NCI-H524 treated with DMSO at 0.1 percent for 48 hours (cell line): ENCODE measurements around the gene CASKIN1.

Source experiments
- DNase-seq: peaks from one replicate; lab custom pipeline; 2025; lab: John Stamatoyannopoulos, UW

CASKIN1 gene

DNA sequence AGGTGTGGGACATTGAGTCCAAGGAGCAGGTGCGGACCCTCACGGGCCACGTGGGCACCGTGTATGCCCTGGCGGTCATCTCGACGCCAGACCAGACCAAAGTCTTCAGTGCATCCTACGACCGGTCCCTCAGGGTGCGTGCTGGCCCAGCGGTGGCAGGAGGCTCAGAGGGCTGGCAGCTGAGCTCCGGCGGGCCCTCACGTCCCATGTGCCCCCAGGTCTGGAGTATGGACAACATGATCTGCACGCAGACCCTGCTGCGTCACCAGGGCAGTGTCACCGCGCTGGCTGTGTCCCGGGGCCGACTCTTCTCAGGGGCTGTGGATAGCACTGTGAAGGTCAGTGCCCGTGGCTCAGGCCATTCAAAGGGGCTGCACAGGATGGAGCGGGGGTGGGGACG lies 20.4 kb downstream of the CASKIN1 start:
- no peak for DNase-seq

DNA sequence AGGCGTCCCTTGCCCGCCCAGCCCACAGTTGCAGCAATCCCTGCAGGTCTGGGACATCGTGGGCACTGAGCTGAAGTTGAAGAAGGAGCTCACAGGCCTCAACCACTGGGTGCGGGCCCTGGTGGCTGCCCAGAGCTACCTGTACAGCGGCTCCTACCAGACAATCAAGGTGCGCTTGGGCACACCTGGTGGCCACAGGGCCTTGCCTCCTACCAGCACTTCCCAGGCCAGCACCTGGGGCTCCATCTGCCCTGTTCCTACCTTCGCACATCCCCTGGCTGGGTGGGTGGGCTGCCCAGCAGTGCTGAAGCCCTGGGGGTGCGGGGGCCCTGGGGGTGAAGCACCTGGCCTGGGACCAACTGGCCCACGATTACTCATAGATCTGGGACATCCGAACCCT lies 21.0 kb downstream of the CASKIN1 start:
- no peak for DNase-seq

DNA sequence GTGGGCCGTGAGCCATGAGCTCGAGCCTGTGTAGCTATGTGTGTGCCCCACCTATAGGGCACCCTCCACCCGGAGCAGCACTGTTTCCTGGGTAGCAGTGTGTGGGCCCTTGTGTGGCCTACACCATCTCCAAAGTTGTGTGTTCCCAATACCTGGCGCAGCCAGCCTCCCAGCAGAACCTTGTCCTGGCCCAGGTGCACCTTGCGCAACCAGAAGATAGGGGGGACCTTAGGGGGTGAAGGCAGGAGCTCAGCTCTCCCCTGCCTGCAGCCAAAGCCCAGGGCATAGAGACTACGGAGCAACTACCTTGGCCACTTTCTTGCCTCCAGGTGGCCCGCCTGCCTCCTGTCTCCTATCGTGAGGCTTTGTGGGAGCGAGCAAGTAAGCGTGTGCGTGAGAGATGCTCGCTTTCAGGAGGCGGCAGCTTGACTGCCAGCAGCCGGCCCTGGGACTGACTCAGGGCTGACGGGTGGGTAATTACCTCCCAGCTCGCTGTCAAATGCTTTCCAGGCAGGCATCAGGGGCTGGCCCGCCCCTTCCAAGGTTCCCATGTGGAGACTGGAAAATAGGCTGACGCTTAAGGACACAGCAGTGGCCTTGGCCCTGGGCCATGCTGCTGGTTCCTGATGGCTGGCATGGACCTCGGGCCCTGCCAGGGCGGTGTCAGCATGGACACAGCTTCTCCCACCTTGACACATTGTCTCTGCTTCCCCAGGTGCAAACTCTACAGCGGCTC lies 21.8 kb downstream of the CASKIN1 start:
- DNase-seq = no peak

DNA sequence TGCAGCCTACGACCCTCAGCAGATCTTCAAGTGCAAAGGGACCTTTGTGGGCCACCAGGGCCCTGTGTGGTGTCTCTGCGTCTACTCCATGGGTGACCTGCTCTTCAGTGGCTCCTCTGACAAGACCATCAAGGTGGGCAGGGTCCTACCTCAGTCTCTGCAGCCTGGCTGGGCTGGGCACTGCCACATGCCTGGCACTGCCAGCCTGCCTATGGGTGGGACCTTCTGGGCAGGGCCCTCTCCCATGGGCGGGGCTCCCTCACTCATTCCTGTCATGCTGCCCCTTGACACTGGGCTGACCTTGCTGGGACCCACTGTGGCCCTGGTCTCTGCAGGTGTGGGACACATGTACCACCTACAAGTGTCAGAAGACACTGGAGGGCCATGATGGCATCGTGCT lies 22.5 kb downstream of the CASKIN1 start:
- DNase-seq = no peak

DNA sequence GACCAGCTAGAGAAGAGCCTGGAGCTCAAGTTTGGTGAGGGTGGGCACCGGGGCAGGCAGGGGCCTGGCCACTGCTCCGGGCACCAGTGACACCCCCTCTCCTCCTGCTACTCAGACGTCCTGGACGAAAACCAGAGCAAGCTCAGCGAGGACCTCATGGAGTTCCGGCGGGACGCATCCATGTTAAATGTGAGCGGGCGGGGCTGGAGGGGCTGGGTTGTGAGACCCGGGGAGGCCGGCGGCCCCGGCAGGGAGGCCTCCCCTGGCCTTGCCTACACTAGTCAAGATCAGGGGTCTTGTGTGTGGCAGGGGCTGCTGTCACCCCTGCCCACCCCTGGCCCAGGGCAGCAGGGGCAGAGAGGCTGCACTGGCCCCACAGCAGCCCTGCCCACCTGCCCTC lies 23.0 kb downstream of the CASKIN1 start:
- no peak for DNase-seq

DNA sequence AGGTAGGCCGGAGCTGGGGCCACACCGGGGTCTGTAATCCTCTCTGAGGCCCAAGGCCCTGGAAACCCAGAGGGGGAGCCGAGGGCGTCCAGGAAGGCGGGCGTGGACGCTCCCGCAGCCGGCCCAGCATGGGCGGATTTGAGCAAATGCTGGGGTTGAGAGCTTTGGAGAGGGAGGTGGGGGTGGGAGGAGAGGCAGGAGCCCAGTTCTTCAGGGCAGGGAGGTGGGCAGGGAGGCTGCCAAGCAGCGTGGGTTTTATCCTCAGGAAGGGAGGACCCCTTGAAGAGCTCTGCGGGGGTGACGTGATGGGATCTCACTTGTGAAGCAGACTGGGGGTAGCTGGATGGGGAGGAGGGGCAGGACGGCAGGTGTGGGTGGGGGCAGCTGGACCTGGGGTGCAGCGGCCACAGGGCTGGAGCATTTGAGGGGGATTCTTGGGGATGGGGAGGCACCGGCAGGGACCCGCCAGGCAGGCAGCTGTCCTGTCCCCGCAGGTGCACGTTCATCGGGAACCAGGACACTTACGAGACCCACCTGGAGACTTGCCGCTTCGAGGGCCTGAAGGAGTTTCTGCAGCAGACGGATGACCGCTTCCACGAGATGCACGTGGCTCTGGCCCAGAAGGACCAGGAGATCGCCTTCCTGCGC lies 23.6 kb downstream of the CASKIN1 start:
- DNase-seq = no peak

DNA sequence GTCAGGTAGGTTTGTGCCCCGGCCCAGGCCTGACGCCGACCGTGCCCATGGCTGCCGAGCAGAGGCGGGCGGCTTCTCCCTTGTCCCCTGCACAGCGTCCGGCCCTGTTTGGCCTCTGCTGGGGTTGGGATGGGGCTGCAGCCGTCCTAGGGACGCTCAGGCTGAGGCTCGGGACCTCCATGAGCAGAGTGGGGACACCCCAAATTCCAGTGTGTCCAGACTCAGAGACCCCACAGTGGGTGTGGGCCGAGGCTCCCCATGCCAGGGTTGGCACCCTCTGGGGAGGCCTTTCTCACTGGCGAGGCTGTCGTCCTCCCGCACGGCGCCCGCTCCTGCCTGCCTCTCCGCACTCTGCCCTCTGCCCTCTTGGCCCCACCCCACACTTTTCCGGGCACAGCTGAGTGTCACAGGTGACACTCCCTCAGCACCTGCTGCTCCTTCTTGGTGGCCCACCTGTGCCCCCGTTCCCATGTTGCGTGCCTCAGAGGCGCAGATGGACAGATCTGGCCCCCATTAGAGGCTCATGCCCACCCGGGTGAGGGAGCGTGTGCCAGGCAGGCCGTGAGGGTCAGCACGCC lies 24.7 kb downstream of the CASKIN1 start:
- no peak for DNase-seq

DNA sequence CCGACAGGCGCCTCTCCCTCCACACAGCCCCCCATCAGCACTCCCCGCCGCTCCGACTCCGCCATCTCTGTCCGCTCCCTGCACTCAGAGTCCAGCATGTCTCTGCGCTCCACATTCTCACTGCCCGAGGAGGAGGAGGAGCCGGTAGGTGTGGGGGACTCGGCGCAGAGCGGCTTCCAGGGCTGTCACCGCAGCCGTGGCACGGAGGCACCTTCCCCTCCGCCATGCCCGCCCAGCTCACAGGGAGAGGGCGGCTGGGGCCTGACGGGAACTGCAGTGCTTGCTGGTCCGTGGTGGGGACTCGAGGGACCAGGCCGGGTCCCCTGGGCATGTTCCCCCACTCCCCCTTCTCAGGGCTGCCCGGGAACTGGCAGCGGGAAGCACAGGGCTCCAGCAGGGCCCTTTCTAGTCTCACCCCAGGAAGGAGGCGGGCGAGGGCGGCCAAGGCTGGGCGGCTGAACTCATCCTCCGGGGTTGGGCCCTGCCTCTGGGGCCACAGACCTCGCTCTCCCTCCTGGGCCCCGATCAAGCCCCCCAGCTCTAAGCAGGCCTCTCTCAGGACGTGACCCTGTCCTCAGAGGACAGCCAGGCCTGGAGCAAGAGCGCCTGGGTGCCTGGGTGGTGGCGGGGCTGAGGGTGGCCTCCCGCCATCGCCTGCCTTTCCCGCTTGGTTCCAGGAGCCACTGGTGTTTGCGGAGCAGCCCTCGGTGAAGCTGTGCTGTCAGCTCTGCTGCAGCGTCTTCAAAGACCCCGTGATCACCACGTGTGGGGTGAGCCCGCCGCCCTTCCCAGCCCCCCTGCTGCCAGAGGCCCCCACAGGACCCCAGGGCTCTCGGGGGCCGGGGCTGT lies 25.6 kb downstream of the CASKIN1 start:
- no peak for DNase-seq

DNA sequence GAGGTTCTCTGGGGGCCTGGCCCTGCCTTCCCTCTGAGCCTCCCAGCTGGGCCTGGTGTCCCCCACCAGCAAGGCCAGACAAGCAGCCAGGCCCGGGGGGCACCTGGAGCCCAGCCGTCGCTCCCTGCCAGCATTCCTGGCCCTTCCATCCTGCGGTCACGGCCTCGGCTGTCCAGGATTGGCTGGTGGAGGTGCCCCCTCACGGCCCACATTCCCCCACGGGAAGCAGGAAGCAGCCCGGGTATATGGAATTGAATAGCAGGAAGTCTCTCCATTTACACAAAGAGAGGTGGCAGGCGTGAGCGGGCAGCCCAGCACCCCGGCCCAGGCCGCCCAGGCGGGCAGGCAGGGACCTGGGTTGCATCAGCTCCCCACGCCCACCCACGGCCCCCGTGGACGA lies 26.3 kb downstream of the CASKIN1 start:
- DNase-seq = no peak

DNA sequence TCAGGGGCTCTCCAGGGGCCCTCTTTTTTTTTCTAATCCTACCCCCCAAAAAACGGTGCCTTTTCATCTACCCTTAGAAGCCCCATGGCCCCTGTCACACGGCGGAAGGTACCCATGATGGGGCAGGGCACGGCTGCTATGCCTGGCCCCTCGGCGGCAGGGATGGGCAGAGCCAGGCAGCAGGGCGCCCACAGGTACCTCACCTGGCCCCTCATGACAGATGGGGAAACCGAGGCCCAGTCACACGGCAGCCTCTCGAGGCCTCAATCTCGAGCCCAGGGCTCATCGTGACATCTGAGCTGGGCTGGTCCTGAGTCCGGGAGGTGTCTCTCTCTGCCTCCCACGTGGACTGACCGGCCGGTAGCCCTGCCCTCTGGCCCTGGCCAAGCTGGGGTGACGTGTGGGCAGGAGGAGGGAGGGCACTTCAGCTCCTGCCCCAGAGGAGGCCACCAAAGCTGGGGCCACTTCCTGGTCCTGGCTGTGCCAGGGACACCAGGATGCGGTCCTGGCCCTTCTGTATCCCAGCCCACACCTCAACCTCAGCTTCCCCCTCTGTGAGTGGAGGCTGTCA lies 29.3 kb downstream of the CASKIN1 start:
- no peak for DNase-seq

DNA sequence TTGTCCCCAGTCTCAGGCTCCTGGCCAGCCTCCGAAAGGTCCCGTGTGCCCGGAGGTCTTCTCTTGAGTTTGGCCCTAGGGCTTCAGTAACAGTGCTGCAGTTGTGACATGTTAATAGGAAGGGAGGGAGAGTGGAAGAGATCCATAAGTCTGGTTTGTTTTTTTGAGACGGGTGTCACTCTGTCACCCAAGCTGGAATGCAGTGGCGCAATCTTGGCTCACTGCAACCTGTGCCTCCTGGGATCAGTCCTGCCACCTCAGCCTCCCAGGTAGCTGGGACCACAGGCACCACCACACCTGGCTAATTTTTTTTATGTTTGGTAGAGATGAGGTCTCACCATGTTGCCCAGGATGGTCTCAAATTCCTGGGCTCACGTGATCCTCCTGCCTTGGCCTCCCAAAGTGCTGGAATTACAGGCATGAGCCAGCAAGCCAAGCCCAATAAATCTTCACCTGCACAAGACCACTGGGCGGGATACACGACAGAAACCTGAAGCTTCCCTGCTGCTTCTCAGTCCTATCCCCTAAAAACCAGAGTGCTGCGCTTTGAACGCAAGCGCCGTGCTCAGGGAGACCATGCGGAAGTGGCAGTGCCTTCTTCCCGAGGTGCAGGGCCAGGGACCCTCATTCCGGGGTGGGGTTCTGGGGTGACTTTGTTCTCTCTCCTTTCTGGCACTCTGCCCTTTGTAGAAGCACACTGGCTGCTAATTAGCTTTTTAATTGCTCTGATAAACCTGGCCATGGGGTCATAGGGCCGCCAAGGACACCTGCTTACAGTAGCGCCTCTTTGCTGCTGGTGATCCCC lies 29.9 kb downstream of the CASKIN1 start:
- DNase-seq = no peak

DNA sequence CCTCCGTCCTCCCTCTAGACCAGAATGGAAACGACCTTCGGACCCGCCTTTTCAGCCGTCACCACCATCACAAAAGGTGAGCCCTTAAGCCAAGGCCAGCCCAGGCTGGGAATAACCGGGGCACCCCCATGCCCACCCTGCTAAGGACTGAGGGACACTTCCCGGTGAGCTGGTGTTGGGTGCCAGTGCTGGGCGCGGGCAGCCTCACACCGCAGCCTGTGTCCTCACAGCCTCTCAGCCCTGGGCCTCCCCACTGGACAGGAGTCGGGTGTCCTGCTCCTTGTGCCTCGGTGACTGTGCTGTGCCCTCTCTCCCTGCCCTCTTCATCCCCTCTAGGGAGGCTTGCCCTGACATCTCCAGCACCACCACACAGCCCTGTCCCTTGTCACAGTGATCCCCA lies 30.5 kb downstream of the CASKIN1 start:
- DNase-seq = no peak

DNA sequence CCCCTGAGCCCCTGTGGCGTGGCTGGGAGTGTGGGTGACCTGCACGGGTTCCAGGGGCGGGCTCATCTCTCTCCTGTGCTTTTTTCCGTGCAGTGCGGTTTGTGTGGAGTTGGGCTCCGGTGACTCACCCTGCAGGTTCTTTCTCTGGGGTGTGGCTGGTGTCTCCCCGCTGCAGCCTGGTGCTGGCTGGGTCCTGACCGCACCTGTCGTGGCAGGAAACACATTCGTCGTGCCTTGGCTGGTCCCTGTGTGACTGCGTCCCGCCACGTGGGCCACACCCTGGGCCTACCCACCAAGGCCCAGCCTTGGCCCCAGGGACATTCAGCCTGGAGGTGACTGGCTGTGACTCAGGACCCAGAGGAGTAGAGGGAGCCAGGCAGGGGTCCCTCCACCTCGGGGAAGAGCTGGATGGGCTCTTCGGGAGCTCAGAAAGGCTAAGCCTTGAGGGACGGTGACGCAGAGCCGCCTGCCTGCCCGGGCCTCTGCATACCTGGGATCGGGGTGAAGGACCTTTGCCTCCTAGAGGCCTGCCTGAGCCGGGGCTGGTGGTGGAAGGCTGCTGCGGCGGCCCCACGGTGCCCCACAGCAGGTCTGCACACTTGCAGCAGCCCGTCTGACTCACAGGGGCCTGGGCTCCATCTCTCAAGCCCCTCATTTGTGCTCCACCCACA lies 33.1 kb downstream of the CASKIN1 start:
- no peak for DNase-seq

DNA sequence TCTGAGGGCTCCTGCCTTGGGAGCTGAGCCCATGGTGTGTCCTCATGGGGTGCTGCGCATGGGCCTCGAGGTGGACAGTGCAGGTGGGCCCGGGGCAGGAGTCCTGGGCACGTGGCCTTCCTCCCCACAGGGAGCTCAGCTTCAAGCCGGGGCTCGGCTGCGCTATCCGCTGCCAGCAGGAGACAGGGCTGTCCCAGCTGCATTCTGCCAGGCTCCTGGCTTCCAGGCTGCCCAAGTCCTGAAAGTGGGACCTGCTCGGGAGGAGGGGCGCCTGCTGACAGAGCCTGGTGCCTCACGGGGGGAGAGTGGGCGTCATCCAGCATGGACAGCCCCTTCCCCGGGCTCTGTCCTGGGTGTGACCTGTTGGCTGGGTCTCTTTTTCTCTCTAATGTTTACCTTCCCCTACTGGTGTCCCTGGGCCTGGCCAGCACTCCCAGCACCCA lies 33.7 kb downstream of the CASKIN1 start:
- no peak for DNase-seq

DNA sequence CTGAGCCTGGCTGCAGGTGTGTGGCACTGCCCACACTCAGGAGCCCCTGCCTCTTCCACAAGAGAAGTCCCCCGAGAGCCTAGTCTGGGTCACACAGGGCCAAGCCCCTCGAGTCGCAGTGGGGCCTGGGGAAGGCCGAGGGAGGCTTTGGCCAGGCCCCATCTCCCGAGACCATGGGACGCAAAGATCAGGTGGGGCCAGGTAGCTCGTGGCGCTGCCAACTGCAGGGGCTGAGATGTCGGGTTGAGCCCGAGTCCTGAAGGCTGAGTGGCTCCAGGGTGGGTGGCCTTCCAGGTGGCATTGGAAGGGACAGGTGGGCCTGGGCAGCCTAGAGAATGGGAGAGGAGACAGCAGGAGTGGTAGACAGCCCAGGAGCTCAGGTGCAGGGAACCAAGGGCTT lies 34.5 kb downstream of the CASKIN1 start:
- DNase-seq = no peak

DNA sequence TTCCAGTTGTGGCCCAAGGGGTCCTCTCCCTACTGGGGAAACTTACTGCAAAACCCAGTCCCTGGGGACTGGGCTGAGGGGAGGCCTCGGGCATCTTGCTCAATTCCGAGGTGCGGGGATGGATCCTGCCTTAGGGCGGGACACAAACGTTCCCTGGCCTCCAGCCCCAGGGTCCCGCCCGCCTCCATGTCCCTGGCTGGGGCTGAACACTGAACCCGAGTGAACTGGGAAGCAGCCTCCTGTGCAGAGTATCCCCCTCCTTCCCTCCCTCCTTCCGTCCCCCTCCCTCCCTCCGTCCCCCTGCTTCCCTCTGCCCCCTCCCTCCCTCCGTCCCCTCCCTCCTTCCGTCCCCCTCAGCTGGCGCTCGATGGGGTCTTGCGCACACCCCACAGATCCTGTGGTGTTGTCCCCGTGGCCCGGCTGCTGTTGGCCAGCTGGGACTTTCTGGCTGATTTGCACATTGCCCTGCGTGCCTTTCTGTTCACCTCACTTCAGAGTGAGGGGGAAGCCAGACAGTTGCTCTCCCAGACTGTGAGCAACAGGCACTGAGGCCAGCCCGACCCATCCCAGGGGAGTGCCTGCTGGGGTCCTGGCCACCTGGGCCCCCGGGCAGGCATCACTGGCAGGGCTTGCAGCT lies 35.4 kb downstream of the CASKIN1 start:
- DNase-seq = no peak

DNA sequence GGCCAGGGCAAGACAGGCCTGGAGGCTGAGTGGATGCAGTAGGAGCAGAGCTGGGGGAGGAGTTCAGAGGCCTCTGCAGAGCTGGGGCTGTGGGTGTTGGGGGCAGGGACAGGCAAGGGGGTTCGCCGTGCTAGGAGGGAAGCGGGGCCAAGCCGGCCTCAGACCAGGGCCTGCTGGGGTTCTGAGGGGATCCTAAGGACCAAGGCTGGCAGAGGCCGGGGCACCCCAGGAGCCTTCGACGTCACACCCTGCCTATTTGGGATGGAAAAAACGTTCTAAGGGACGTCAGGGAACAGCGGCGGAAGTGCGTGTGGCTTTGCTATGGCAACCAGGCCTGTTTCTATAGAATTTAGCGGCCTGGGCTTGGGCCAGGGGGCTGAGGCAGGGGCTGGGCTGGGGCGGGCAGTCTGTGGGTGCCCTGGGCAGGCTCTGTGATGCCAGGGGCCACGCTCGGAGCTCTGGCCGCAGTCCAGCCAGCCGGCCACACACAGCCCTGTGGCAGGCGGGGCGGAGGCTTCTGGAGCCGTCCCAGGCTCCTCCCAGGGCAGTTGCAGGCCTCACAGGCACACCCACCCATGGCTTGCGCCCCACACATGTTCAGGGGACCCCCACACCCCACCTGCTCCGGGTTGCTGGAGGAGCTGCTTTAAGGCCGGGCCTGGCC lies 37.1 kb downstream of the CASKIN1 start:
- DNase-seq = no peak

DNA sequence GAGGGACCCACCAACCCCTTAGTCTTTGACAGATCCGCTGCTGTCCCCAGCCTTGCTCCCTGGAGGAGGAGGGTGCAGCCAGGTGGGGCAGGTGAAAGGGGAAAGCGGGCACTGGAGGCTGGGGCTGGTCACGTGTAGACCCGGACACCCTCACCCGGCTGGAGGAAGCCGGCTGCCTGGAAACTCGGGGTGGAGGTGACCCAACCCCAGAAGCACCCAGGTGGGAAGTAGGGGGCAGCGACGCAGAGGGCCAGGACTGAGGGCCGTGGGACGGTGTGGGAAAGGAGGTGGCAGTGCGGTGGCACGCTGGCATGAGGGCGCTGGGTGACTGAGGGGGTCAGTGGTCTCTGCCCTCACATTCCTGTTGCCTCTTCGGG lies 38.2 kb downstream of the CASKIN1 start:
- DNase-seq = no peak

DNA sequence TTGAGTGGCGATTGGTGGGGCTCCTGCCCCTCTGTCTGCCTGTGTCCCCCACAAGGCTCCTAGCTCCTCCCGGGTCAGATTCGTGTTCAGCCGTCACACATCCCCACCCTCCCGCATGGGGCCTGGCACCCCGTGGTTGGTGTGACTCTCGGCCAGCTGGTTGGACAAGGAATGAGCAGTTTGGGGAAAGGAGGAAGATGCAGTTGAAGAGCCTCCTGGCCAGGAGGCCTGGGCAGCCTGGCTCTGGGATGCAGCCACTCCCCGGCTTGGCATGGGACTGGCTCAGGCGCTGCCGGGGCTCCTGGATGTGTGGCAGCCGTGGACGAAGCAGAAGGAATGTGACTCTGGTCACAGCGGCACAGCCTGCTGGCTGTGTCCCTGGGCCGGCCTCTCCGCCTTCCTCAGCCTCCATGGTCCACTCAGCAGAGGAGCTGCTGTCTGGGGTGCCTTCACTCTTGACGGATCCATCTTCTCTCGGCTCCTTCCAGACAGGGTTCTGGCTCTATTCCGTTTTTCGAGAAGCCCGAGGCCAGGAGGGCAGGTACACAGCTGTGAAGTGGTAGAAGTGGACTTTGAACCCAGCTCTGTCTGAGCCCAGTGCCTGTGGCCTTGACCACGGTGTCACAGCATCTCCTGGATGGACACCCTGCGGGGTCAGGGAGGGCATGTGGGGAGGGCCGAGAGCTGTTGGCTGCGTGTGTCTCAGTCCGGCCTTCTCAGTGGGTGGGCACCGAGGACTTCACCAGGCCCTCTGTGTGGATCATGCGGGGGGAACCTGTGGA lies 38.7 kb downstream of the CASKIN1 start:
- no peak for DNase-seq
